Brain microvascular endothelial cell (primary cell): ENCODE results near the gene SYT17.

Experiments used
- DNase-seq: peaks from one replicate; pipeline ENCODE4 v3.0.0-alpha.2; 2020
- H3K27ac ChIP-seq: fragments of 250-450 bp; sonication (Bioruptor Pico); 2 replicates; pipeline ENCODE4 v1.5.1; 2020; ENCODE audit warnings: mild to moderate bottlenecking, moderate library complexity
- H3K27me3 ChIP-seq: fragments of 250-450 bp; sonication (Bioruptor Pico); replicated peaks from 2 replicates; pipeline ENCODE4 v1.5.1; 2020; ENCODE audit warnings: mild to moderate bottlenecking
- H3K36me3 ChIP-seq: fragments of 250-450 bp; sonication (Bioruptor Pico); replicated peaks from 2 replicates; pipeline ENCODE4 v1.5.1; 2020; ENCODE audit warnings: mild to moderate bottlenecking
- H3K4me3 ChIP-seq: 2 replicates; pipeline ENCODE4 v1.5.1; 2011; ENCODE audit warnings: low read depth, mild to moderate bottlenecking, control low read depth, low read length, moderate library complexity
- CTCF ChIP-seq: IDR thresholded peaks from 2 replicates; pipeline ENCODE4 v1.5.1; 2011; ENCODE audit warnings: low read depth, mild to moderate bottlenecking, moderate library complexity, low read length, control low read depth, inconsistent platforms; ENCODE audit errors: missing control alignments
- in situ Hi-C: cut with HindIII; loops from 2 replicates; pipeline ENCODE4 v1.10.0; 2017; ENCODE audit warnings: low sequenced_read_pairs, low pct_ligation_motif_present

SYT17 gene

DNA sequence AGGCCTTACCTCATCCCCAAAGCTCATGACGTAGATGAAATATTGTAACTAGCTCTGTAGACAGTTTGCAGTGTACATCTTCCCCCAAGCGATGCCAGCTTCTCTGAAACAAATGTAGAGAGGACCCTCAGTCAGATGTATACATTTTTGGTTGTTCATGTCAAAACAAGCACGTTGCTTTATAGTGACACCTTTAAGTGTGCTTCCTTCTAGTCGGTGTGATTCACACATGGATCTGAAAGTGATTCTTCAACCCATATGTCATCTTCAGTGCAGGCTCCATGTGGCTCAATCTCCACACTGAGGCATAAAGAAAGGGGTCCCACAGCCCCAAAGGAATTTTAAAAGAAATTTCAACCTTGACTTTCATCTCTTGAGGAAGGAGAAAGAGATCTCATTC, 86.6 kb downstream of the SYT17 start:
- Histone ChIP-seq H3K36me3 (no peaks in the 10 kb centered on the region), H3K27ac (no peak overlapping the region), H3K4me3 (no peak overlapping the region), H3K27me3 (no peaks in the 10 kb centered on the region)
- no peak for DNase-seq
- TF ChIP-seq CTCF, result no peak
- in situ Hi-C loops, result no loop called here

GRCh38 chr16:19264123-19264673, 96.2 kb downstream of the SYT17 start:
- Histone ChIP-seq H3K27me3 (no peaks in the 10 kb centered on the region), H3K36me3 (no peaks in the 10 kb centered on the region), H3K4me3 (no peak overlapping the region), H3K27ac (no peak overlapping the region)
- TF ChIP-seq CTCF, result no peak
- DNase-seq, result no peak
- in situ Hi-C loops, result no loop called here

- Histone ChIP-seq H3K27me3 (no peaks in the 10 kb centered on the region), H3K36me3 (no peaks in the 10 kb centered on the region), H3K27ac (no peak overlapping the region), H3K4me3 (no peak overlapping the region)
- no peak for TF ChIP-seq CTCF
- DNase-seq, result no peak
- in situ Hi-C loops, result no loop called here
These were observed 97.4 kb downstream of the SYT17 start for GRCh38 chr16:19265380-19265930.

- in situ Hi-C loops, result no loop called here
- no peak overlapping the region for H3K4me3 ChIP-seq
- DNase-seq, result no peak
- no peak overlapping the region for H3K27ac ChIP-seq
- no peak for TF ChIP-seq CTCF
- no peaks in the 10 kb centered on the region for H3K36me3 ChIP-seq
- no peaks in the 10 kb centered on the region for H3K27me3 ChIP-seq
These were observed 98.7 kb downstream of the SYT17 start for GRCh38 chr16:19266774-19267173.

- in situ Hi-C loops, result no loop called here
- no peak for DNase-seq
- Histone ChIP-seq H3K27me3 (no peaks in the 10 kb centered on the region), H3K36me3 (no peaks in the 10 kb centered on the region), H3K4me3 (no peak overlapping the region), H3K27ac (no peak overlapping the region)
- no peak for TF ChIP-seq CTCF
These were observed 101.1 kb downstream of the SYT17 start for GRCh38 chr16:19269098-19269497.
